T1000 (cell line): ENCODE results near the gene ANXA1.

Source experiments
- DNase-seq: peaks from one replicate; lab custom pipeline; 2025; ENCODE audit warnings: mixed read lengths; lab: John Stamatoyannopoulos, UW

ANXA1 gene

GRCh38 chr9:73138516-73138915 is 13.1 kb upstream of the ANXA1 start:
- DNase-seq: no peak

DNA sequence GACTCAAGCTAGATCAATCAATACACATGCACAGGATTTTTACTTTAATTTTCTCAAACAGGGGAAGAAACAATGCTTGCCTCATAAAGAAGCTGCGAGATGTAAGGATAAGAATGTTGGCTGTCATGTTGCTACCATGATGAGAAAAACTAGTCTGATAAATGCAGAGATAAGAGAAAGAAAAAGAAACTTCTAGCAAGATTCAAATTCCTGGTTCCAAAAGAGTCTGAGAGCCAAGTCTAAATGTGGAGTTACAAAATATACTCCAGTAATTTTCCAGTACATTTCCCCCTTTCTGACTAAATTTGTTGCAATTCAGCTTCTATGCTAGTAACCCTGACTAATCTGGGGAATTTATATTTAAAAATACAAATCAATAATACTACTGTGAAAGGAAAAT is 10.4 kb upstream of the ANXA1 start:
- DNase-seq: no peak

- peak; percentile 7 for DNase-seq
Observed at GRCh38 chr9:73143711-73144328, 7.8 kb upstream of the ANXA1 start.

DNA sequence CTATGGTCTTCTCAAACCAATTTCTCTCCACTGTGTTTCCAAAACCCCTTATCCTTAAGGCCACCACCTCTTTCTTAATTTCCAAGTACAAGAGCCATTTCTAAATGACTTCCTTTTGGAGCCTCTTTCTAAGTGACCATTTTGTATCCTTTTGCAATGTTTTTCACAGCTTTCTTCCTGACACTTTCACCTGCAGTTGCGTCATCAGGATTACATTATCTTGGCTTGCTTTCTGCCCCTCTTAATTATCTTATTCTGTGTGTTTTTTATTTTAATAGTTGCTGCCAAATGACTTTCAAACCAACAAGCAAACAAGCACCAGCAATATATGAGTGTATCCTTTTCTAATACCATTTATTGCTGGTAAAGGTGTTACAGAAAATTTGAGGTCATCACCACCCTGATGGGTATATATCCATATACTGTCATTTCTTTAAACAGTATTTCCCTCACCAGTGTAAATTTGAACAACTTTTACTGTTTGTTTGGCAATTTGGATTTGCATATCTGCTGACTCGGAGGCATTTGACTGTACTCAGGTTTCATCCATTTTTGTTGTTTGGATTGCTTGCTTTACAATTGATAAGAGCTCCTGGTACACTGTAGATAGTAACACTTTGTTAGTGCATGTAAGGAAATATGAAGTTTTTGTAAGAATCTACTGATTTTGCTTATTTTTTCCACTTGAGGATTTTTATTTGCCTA is 5.4 kb upstream of the ANXA1 start:
- no peak for DNase-seq

GRCh38 chr9:73148447-73148937 is 3.2 kb upstream of the ANXA1 start:
- DNase-seq: no peak

GRCh38 chr9:73149371-73150067 is 2.1 kb upstream of the ANXA1 start:
- DNase-seq: peak; percentile 4

DNA sequence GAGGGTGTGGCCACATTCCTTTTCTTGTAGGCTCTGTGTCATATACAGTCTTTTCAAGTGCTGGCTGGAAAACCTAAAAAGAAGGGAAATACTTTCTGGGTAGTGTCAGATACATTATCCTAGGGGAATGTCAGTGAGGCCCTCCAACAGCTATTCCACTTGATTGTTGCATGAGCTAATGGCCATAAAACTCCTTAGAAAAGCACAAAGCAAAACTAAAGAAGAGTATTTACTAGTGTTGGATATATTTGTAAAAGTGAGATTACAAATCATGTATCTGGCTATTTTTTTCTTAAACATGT is 829 bp downstream of the ANXA1 start:
- no peak for DNase-seq

DNA sequence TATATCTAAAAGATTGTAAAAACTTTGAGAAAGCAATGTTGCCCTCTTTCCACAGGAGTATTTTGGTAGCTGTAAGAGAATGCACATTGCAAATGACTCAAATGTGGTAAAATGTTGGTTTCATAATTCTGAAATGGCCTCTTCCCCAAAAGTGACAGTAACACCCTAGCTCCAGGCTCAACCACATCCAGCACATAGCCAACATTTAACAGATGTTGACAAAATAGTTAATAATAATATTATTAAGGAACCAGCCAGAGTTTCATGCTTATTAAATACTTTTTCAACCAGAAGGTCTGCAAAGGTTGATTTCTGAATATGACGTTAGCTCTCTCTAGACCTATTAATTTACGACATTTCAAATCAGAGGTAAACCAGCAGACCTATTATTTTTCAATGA is 1.3 kb downstream of the ANXA1 start:
- no peak for DNase-seq

DNA sequence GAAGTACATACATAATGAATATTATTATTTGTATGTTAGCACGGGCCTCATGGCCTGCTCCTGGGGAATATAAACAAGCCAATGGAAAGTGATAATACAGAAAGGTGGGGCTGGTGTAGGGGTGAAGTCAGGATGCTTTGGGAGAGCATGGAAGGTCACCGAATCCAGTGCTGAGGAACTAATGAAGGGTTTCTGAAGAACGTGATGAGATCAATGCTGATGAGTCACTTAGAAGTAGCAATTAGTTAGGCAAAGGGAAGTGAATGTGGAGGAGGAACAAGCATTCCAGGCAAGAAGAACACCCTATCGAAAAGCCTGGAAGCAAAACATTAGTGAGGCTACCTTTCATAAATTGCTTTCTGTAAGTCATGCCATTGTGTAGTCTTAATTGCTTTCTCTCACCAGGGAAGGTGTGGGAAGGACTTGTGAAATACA is 2.1 kb downstream of the ANXA1 start:
- DNase-seq: no peak

DNA sequence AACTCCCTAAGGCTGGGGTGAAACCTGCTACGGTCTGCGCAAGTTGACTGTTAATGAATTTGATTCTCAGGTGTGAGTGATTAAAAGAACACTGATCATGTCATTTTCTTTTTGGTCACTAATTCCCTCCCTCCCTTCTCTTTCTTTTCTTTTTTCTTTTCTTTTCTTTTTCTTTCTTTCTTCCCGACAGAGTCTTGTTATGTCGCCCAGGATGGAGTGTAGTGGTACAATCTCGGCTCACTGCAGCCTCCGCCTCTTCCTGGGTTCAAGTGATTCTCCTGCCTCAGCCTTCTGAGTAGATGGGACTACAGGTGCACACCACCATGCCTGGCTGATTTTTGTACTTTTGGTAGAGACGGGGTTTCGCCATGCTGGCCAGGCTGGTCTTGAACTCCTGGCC is 2.6 kb downstream of the ANXA1 start:
- no peak for DNase-seq

- DNase-seq: no peak
Observed at GRCh38 chr9:73154722-73155121, 3.1 kb downstream of the ANXA1 start.

DNA sequence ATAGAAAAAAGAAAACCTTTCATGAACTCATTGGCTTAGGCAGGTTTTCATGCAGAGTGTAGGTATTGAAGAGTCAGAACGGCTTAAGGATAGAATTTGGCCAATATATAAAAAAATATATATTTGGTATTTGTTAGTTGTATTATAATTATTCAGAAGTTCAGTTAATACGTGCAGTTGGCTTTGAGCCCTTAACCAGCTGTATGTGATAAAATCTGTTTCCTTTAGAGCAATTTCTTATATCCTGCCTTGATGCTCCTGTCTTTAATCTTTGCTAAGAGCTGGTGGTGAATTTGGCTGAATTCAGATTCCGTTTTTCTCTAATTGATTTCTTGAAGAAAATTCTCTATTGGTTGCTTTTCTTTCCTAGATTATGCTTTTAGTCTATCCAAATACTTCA is 3.7 kb downstream of the ANXA1 start:
- no peak for DNase-seq

GRCh38 chr9:73155968-73156864 is 4.6 kb downstream of the ANXA1 start:
- no peak for DNase-seq

DNA sequence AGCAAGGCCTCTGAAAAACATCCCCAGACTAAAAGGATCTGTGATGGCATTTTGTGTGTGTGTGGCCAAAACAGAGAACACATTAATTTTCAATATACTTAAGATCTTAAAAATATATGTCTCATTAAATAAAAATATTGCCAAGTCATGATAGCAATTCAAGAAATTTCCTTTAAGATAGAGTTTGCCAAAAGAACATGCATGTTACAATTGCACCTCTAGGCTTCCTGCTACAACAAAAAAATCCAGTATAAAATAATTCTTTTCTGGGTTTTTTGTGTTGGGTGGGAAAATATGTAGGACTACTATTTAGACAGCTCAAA is 5.2 kb downstream of the ANXA1 start:
- DNase-seq: no peak

- DNase-seq: no peak
Observed at GRCh38 chr9:73157811-73158210, 6.1 kb downstream of the ANXA1 start.

DNA sequence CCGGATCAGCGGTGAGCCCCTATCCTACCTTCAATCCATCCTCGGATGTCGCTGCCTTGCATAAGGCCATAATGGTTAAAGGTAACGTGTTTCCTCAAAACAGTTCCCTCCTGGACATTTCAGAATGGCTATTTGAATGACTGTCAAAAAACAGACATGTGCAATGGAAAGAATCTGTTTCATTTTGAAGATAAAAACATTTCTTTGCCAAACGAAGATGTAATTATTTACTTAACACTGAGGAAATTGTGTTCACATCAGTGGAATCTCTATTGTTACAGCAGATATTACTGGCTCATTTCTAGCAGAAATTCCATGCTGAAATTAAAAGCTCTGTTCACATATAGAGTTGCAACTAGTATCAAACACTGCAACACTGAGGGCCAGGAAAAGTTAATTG is 7.1 kb downstream of the ANXA1 start:
- no peak for DNase-seq

DNA sequence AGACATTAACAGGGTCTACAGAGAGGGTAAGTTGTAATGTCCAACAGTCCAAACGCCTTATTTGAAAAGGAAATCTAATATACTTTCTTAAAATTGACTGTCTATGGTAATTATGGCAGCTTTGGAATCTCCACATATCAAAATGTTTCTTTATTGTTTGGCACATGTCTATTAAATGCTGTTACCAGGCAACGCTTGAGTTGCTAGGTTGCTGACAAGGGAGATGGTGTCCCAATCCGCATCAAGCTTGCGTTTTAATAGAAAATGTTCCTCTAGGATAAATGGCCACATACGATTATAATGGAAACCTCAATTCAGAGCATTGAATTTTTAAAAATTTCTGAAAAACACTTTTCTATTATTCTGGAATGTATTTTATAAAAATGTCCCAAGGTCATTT is 9.2 kb downstream of the ANXA1 start:
- DNase-seq: no peak

GRCh38 chr9:73162987-73163768 is 11.5 kb downstream of the ANXA1 start:
- DNase-seq: no peak

GRCh38 chr9:73165911-73166310 is 14.2 kb downstream of the ANXA1 start:
- no peak for DNase-seq

GRCh38 chr9:73166468-73166867 is 14.8 kb downstream of the ANXA1 start:
- DNase-seq: no peak

DNA sequence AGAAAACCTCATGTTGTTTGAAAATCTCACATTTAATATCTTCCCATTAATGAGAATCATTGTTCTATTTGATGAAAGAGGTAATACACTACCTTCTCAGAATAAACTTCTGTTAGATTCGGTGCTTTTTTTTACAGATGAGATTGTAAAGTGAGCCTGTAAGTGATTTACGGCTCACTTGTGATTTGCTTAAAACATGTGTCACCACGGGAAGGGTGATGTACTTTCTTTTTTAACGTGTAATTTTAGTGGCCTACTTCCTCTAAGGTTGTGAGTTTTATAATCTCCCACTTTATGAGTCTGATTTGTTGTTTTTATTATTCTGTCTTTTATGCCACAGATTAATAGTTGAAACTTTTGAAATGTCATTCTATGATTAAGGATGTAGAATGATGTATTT is 15.9 kb downstream of the ANXA1 start:
- no peak for DNase-seq
